Liver (tissue), 9 donors: ENCODE measurements around the gene KLF6. TPM values are rescaled to one million over a fixed set of nuclear protein-coding genes. Genes with fewer than 3 reads are reported as not detected.
A peak's percentile ranks its signal among the peaks of the same experiment; 100 is the strongest.

Source experiments
- DNase-seq: peaks from one replicate; pipeline ENCODE4 v3.0.0-alpha.2; 2017; ENCODE audit warnings: low spot score
- H3K27ac ChIP-seq, 2 donors: one replicate each; pipeline ENCODE4 v1.7.0; 2013; ENCODE audit warnings: inconsistent platforms in 2 of 2, low read length in 2 of 2, control low read depth in 1 of 2, low read depth in 1 of 2, mild to moderate bottlenecking in 1 of 2
- H3K27me3 ChIP-seq, 4 donors: one replicate each; pipeline versions ENCODE4 v1.6.1 to v1.7.0; 2013; ENCODE audit warnings: low read length in 3 of 4, inconsistent platforms in 1 of 4, mild to moderate bottlenecking in 1 of 4, moderate library complexity in 1 of 4; ENCODE audit not compliant: control insufficient read depth in 4 of 4, insufficient read depth in 4 of 4
- H3K36me3 ChIP-seq, 4 donors: one replicate each; pipeline versions ENCODE4 v1.6.1 to v1.7.0; 2013; ENCODE audit warnings: low read length in 3 of 4, mild to moderate bottlenecking in 3 of 4, low read depth in 1 of 4, moderate library complexity in 1 of 4; ENCODE audit not compliant: control insufficient read depth in 4 of 4, insufficient read depth in 3 of 4
- H3K4me1 ChIP-seq, 4 donors: one replicate each; pipeline versions ENCODE4 v1.6.1 to v1.7.0; 2013; ENCODE audit warnings: low read length in 3 of 4, mild to moderate bottlenecking in 3 of 4, moderate library complexity in 1 of 4; ENCODE audit not compliant: control insufficient read depth in 4 of 4, insufficient read depth in 4 of 4
- H3K4me3 ChIP-seq, 3 donors: one replicate each; pipeline versions ENCODE4 v1.6.1 to v1.7.0; 2013; ENCODE audit warnings: low read length in 3 of 3, control low read depth in 1 of 3, low read depth in 1 of 3, mild to moderate bottlenecking in 1 of 3
- H3K9ac ChIP-seq, 2 donors: one replicate each; pipeline ENCODE4 v1.7.0; 2013; ENCODE audit warnings: low read length in 2 of 2, mild to moderate bottlenecking in 2 of 2, moderate library complexity in 2 of 2, control low read depth in 1 of 2, low read depth in 1 of 2
- H3K9me3 ChIP-seq, 4 donors: one replicate each; pipeline versions ENCODE4 v1.6.1 to v1.7.0; 2013; ENCODE audit warnings: low read length in 3 of 4; ENCODE audit not compliant: control insufficient read depth in 4 of 4
- EGR1 ChIP-seq, 2 donors: IDR thresholded peaks; 2 replicates each; pipeline ENCODE4 v1.6.1; 2016 to 2018; ENCODE audit warnings: antibody characterized with exemption in 2 of 2, low read depth in 2 of 2
- FOXA1 ChIP-seq: IDR thresholded peaks from 2 replicates; pipeline ENCODE4 v1.6.1; 2016; ENCODE audit warnings: antibody characterized with exemption
- FOXA2 ChIP-seq: IDR thresholded peaks from 2 replicates; pipeline ENCODE4 v1.6.1; 2016; ENCODE audit warnings: antibody characterized with exemption
- GABPA ChIP-seq, 2 donors: IDR thresholded peaks in 1 of 2; conservative IDR thresholded peaks in 1 of 2; 2 replicates each; pipeline ENCODE4 v1.6.1; 2016; ENCODE audit warnings: antibody characterized with exemption in 2 of 2, mild to moderate bottlenecking in 1 of 2, moderate library complexity in 1 of 2
- HNF4A ChIP-seq, 2 donors: conservative IDR thresholded peaks; 2 replicates each; pipeline ENCODE4 v1.6.1; 2016; ENCODE audit warnings: antibody characterized with exemption in 2 of 2, mild to moderate bottlenecking in 2 of 2
- HNF4G ChIP-seq: IDR thresholded peaks from 2 replicates; pipeline ENCODE4 v1.6.1; 2016; ENCODE audit warnings: antibody characterized with exemption
- JUND ChIP-seq, 2 donors: IDR thresholded peaks; 2 replicates each; pipeline ENCODE4 v1.6.1; 2016; ENCODE audit warnings: antibody characterized with exemption in 2 of 2
- MAX ChIP-seq: IDR thresholded peaks from 2 replicates; pipeline ENCODE4 v1.6.1; 2016; ENCODE audit warnings: antibody characterized with exemption
- NR2F2 ChIP-seq: IDR thresholded peaks from 2 replicates; pipeline ENCODE4 v1.6.1; 2016; ENCODE audit warnings: antibody characterized with exemption
- RAD21 ChIP-seq, 2 donors: IDR thresholded peaks; 2 replicates each; pipeline ENCODE4 v1.6.1; 2016; ENCODE audit warnings: antibody characterized with exemption in 2 of 2, mild to moderate bottlenecking in 2 of 2
- RXRA ChIP-seq, 2 donors: IDR thresholded peaks; 2 replicates each; pipeline ENCODE4 v1.6.1; 2017 to 2018; ENCODE audit warnings: antibody characterized with exemption in 2 of 2, mild to moderate bottlenecking in 1 of 2
- SP1 ChIP-seq: IDR thresholded peaks from 2 replicates; pipeline ENCODE4 v1.6.1; 2018; ENCODE audit warnings: antibody characterized with exemption, mild to moderate bottlenecking
- TAF1 ChIP-seq: conservative IDR thresholded peaks from 2 replicates; pipeline ENCODE4 v1.6.1; 2016; ENCODE audit warnings: antibody characterized with exemption, mild to moderate bottlenecking
- YY1 ChIP-seq: IDR thresholded peaks from 2 replicates; pipeline ENCODE4 v1.6.1; 2016; ENCODE audit warnings: antibody characterized with exemption, mild to moderate bottlenecking
- ZBTB33 ChIP-seq: IDR thresholded peaks from 2 replicates; pipeline ENCODE4 v1.6.1; 2016; ENCODE audit warnings: antibody characterized with exemption
- WGBS: extraction: QIAGEN DNeasy Blood & Tissue Kit; methylation state at CpG from one replicate; pipeline ENCODE4 v1.1.7; 2013; 5-methylcytosine and 5-hydroxymethylcytosine counted together
- polyA plus RNA-seq, 2 donors: library from polyadenylated mRNA; stranded (reverse) in 1 of 2; unstranded in 1 of 2; fragments of 200-250 nt in 1 of 2; fragments of >200 nt in 1 of 2; fragmentation: Nextera tagmentation in 1 of 2; extraction: Ambion mirVana in 1 of 2; gene quantifications; one replicate each; pipeline versions ENCODE4 v1.2.1 to v1.2.3, GENCODE V29; 2013 to 2015
- total RNA-seq, 2 donors: library from RNA; depleted of rRNA; stranded (reverse); fragments of >200 nt; gene quantifications; one replicate each; pipeline ENCODE4 v1.2.3, GENCODE V29; 2014
- TF ChIP-seq, protein P1 (sequence below): IDR thresholded peaks from 2 replicates; pipeline ENCODE4 v1.6.1; 2016; ENCODE audit warnings: antibody characterized with exemption
- TF ChIP-seq, protein P2 (sequence below): IDR thresholded peaks from 2 replicates; pipeline ENCODE4 v1.6.1; 2016; ENCODE audit warnings: antibody characterized with exemption, mild to moderate bottlenecking
- TF ChIP-seq, protein P3 (sequence below): fragments of 150-350 bp; IDR thresholded peaks from 2 replicates; pipeline ENCODE4 v1.5.1; 2017; ENCODE audit warnings: improper control_type of control experiment, low read depth, low read length; ENCODE audit not compliant: missing input control
- donor health status: healthy.
- donor health status: healthy.
- donor health status: healthy.
- donor health status: healthy.
- donor health status: healthy.

The KLF6 gene
- total and polyA plus RNA-seq, 4 donors = 11.0 to 124 (median 22.2) TPM

- Histone ChIP-seq H3K36me3 (peaks cover 2 to 11% (median 4%) of the 10 kb centered on the region in 4 donors), H3K4me3 (peak overlapping the region in 1 of 3 donors; percentile 54), H3K9me3 (no peaks in the 10 kb centered on the region), H3K27me3 (no peaks in the 10 kb centered on the region), H3K27ac (peak overlapping the region; percentile 99 to 100), H3K4me1 (peaks cover 2 to 11% (median 4%) of the 10 kb centered on the region in 4 donors), H3K9ac (peak overlapping the region; percentile 76 to 98)
- TF ChIP-seq, protein P1, sequence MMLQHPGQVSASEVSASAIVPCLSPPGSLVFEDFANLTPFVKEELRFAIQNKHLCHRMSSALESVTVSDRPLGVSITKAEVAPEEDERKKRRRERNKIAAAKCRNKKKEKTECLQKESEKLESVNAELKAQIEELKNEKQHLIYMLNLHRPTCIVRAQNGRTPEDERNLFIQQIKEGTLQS = no peak
- peak; percentile 56 to 72 for TF ChIP-seq HNF4A (conservative IDR thresholded peaks at IDR 0.05)
- TF ChIP-seq MAX = peak; percentile 50
- TF ChIP-seq, protein P2, sequence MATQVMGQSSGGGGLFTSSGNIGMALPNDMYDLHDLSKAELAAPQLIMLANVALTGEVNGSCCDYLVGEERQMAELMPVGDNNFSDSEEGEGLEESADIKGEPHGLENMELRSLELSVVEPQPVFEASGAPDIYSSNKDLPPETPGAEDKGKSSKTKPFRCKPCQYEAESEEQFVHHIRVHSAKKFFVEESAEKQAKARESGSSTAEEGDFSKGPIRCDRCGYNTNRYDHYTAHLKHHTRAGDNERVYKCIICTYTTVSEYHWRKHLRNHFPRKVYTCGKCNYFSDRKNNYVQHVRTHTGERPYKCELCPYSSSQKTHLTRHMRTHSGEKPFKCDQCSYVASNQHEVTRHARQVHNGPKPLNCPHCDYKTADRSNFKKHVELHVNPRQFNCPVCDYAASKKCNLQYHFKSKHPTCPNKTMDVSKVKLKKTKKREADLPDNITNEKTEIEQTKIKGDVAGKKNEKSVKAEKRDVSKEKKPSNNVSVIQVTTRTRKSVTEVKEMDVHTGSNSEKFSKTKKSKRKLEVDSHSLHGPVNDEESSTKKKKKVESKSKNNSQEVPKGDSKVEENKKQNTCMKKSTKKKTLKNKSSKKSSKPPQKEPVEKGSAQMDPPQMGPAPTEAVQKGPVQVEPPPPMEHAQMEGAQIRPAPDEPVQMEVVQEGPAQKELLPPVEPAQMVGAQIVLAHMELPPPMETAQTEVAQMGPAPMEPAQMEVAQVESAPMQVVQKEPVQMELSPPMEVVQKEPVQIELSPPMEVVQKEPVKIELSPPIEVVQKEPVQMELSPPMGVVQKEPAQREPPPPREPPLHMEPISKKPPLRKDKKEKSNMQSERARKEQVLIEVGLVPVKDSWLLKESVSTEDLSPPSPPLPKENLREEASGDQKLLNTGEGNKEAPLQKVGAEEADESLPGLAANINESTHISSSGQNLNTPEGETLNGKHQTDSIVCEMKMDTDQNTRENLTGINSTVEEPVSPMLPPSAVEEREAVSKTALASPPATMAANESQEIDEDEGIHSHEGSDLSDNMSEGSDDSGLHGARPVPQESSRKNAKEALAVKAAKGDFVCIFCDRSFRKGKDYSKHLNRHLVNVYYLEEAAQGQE = peak; percentile 50
- no peak for TF ChIP-seq ZBTB33
- no peak for TF ChIP-seq GABPA (IDR thresholded peaks at IDR 0.05 in 1 of 2, conservative IDR thresholded peaks at IDR 0.05 in 1 of 2)
- peak; percentile 85 for TF ChIP-seq SP1
- no peak for TF ChIP-seq FOXA2
- TF ChIP-seq FOXA1 = peak; percentile 18
- peak in 1 of 2 donors; percentile 32 for TF ChIP-seq EGR1 (IDR thresholded peaks at IDR 0.05; ENCODE audit: low read depth in 2 of 2)
- peak; percentile 90 for TF ChIP-seq YY1
- TF ChIP-seq RXRA (IDR thresholded peaks at IDR 0.05) = peak; percentile 70 to 86
- TF ChIP-seq, protein P3, sequence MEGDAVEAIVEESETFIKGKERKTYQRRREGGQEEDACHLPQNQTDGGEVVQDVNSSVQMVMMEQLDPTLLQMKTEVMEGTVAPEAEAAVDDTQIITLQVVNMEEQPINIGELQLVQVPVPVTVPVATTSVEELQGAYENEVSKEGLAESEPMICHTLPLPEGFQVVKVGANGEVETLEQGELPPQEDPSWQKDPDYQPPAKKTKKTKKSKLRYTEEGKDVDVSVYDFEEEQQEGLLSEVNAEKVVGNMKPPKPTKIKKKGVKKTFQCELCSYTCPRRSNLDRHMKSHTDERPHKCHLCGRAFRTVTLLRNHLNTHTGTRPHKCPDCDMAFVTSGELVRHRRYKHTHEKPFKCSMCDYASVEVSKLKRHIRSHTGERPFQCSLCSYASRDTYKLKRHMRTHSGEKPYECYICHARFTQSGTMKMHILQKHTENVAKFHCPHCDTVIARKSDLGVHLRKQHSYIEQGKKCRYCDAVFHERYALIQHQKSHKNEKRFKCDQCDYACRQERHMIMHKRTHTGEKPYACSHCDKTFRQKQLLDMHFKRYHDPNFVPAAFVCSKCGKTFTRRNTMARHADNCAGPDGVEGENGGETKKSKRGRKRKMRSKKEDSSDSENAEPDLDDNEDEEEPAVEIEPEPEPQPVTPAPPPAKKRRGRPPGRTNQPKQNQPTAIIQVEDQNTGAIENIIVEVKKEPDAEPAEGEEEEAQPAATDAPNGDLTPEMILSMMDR = no peak
- peak; percentile 84 for TF ChIP-seq TAF1
- TF ChIP-seq JUND (IDR thresholded peaks at IDR 0.05) = peak in 1 of 2 donors; percentile 54
- TF ChIP-seq RAD21 (IDR thresholded peaks at IDR 0.05) = peak; percentile 58 to 77
- TF ChIP-seq HNF4G = peak; percentile 24
- peak; percentile 66 for TF ChIP-seq NR2F2
- WGBS = 48% methylated on average over 18 of the region's 18 CpGs
- DNase-seq = peak; percentile 56
Observed at GRCh38 chr10:3786295-3787015, 1.4 kb upstream of the KLF6 start.
